Mesenchymal stem cell (in vitro differentiated cells and primary cell): ENCODE measurements around the gene CRISPLD2.
"Not testable (repeated sequence)": the region's sequence is repeated elsewhere in the genome, so short reads cannot be mapped to it uniquely, and the experiment has no call there.

ENCODE experiments used
- DNase-seq: peaks from one replicate; pipeline ENCODE4 v3.0.0-alpha.2; 2013
- H2AFZ ChIP-seq: one replicate; pipeline ENCODE4 v1.6.1; 2013; ENCODE audit warnings: low read depth, mild to moderate bottlenecking, control low read depth, inconsistent platforms, low read length, moderate library complexity
- H2AK5ac ChIP-seq: 2 replicates; pipeline ENCODE4 v1.6.1; 2013; ENCODE audit warnings: low read length, moderate library complexity, mild to moderate bottlenecking, inconsistent platforms; ENCODE audit not compliant: severe bottlenecking
- H2BK120ac ChIP-seq: one replicate; pipeline ENCODE4 v1.6.1; 2013; ENCODE audit warnings: low read depth, mild to moderate bottlenecking, inconsistent platforms, low read length, moderate library complexity
- H2BK12ac ChIP-seq, 2 experiments: one replicate each; pipeline ENCODE4 v1.6.1; 2013; ENCODE audit warnings: inconsistent platforms in 2 of 2, low read length in 2 of 2, mild to moderate bottlenecking in 2 of 2, moderate library complexity in 2 of 2, control low read depth in 1 of 2
- H2BK15ac ChIP-seq: one replicate; pipeline ENCODE4 v1.6.1; 2013; ENCODE audit warnings: mild to moderate bottlenecking, low read depth, inconsistent platforms; ENCODE audit not compliant: poor library complexity, severe bottlenecking
- H2BK5ac ChIP-seq: 2 replicates; pipeline ENCODE4 v1.6.1; 2013; ENCODE audit warnings: low read depth, mild to moderate bottlenecking, low read length, control low read depth, inconsistent platforms; ENCODE audit not compliant: poor library complexity, severe bottlenecking
- H3K14ac ChIP-seq, 2 experiments: one replicate each; pipeline ENCODE4 v1.6.1; 2013; ENCODE audit warnings: inconsistent platforms in 2 of 2, low read length in 2 of 2, control low read depth in 1 of 2, mild to moderate bottlenecking in 1 of 2, moderate library complexity in 1 of 2
- H3K18ac ChIP-seq, 2 experiments: one replicate each; pipeline ENCODE4 v1.6.1; 2013; ENCODE audit warnings: inconsistent platforms in 2 of 2, low read length in 2 of 2, control low read depth in 1 of 2, low read depth in 1 of 2, mild to moderate bottlenecking in 1 of 2
- H3K23ac ChIP-seq, 2 experiments: one replicate each; pipeline ENCODE4 v1.6.1; 2013; ENCODE audit warnings: inconsistent platforms in 2 of 2, low read length in 2 of 2, mild to moderate bottlenecking in 2 of 2, moderate library complexity in 2 of 2, control low read depth in 1 of 2
- H3K27ac ChIP-seq: 2 replicates; pipeline ENCODE4 v1.5.1; 2013; ENCODE audit warnings: mild to moderate bottlenecking, moderate library complexity, low read length, control low read depth, inconsistent platforms; ENCODE audit not compliant: poor library complexity, severe bottlenecking
- H3K27me3 ChIP-seq, 2 experiments: 2 replicates each; pipeline versions ENCODE4 v1.6.1 to v1.7.0; 2013; ENCODE audit warnings: low read length in 2 of 2, mild to moderate bottlenecking in 2 of 2, moderate library complexity in 2 of 2, control low read depth in 1 of 2, inconsistent platforms in 1 of 2; ENCODE audit not compliant: control insufficient read depth in 1 of 2, insufficient read depth in 1 of 2
- H3K36me3 ChIP-seq, 2 experiments: 2 replicates each; pipeline versions ENCODE4 v1.6.1 to v1.7.0; 2013; ENCODE audit warnings: low read length in 2 of 2, control low read depth in 1 of 2, inconsistent platforms in 1 of 2, low read depth in 1 of 2, mild to moderate bottlenecking in 1 of 2; ENCODE audit not compliant: insufficient read depth in 2 of 2, control insufficient read depth in 1 of 2
- H3K4ac ChIP-seq, 2 experiments: one replicate each; pipeline ENCODE4 v1.6.1; 2013; ENCODE audit warnings: inconsistent platforms in 2 of 2, low read length in 2 of 2, mild to moderate bottlenecking in 2 of 2, moderate library complexity in 2 of 2, control low read depth in 1 of 2, low read depth in 1 of 2
- H3K4me1 ChIP-seq: 2 replicates; pipeline ENCODE4 v1.6.1; 2013; ENCODE audit warnings: low read depth, low read length, control low read depth; ENCODE audit not compliant: control insufficient read depth, insufficient read depth
- H3K4me2 ChIP-seq: 2 replicates; pipeline ENCODE4 v1.6.1; 2013; ENCODE audit warnings: low read length, mild to moderate bottlenecking, inconsistent platforms; ENCODE audit not compliant: poor library complexity, severe bottlenecking
- H3K4me3 ChIP-seq, 2 experiments: 2 replicates each; pipeline versions ENCODE4 v1.5.1 to v1.7.0; 2013; ENCODE audit warnings: low read length in 2 of 2, mild to moderate bottlenecking in 2 of 2, control low read depth in 1 of 2, low read depth in 1 of 2; ENCODE audit not compliant: insufficient read depth in 1 of 2
- H3K79me1 ChIP-seq: replicated peaks from 2 replicates; pipeline ENCODE4 v1.6.1; 2013; ENCODE audit warnings: mild to moderate bottlenecking, control low read depth, low read length, inconsistent platforms; ENCODE audit not compliant: poor library complexity, severe bottlenecking
- H3K9ac ChIP-seq: 2 replicates; pipeline ENCODE4 v1.7.0; 2013; ENCODE audit warnings: mild to moderate bottlenecking, low read length, moderate library complexity
- H3K9me3 ChIP-seq: 2 replicates; pipeline ENCODE4 v1.7.0; 2013; ENCODE audit warnings: mild to moderate bottlenecking, low read length; ENCODE audit not compliant: control insufficient read depth
- H4K8ac ChIP-seq: one replicate; pipeline ENCODE4 v1.6.1; 2013; ENCODE audit warnings: inconsistent platforms, mild to moderate bottlenecking, low read length, moderate library complexity
- H4K91ac ChIP-seq: one replicate; pipeline ENCODE4 v1.6.1; 2013; ENCODE audit warnings: mild to moderate bottlenecking, low read length, inconsistent platforms
- WGBS: methylation state at CpG from one replicate; pipeline ENCODE4 v1.1.7; 2013; ENCODE audit warnings: mixed read lengths; 5-methylcytosine and 5-hydroxymethylcytosine counted together

The CRISPLD2 gene

GRCh38 chr16:84872971-84873370, 53.2 kb downstream of the CRISPLD2 start:
- not testable (repeated sequence) for H3K27me3 ChIP-seq, H3K9me3 ChIP-seq, H2BK120ac ChIP-seq, H2AFZ ChIP-seq, H3K9ac ChIP-seq, H3K23ac ChIP-seq, H3K4me1 ChIP-seq, H2AK5ac ChIP-seq, H2BK15ac ChIP-seq, H3K18ac ChIP-seq, DNase-seq, H3K4me3 ChIP-seq, H3K36me3 ChIP-seq, H3K4ac ChIP-seq, H3K14ac ChIP-seq, H2BK5ac ChIP-seq, H3K79me1 ChIP-seq, H3K4me2 ChIP-seq, H4K8ac ChIP-seq, H3K27ac ChIP-seq, H2BK12ac ChIP-seq, H4K91ac ChIP-seq
- 97% methylated on average over 17 of the region's 17 CpGs for WGBS

DNA sequence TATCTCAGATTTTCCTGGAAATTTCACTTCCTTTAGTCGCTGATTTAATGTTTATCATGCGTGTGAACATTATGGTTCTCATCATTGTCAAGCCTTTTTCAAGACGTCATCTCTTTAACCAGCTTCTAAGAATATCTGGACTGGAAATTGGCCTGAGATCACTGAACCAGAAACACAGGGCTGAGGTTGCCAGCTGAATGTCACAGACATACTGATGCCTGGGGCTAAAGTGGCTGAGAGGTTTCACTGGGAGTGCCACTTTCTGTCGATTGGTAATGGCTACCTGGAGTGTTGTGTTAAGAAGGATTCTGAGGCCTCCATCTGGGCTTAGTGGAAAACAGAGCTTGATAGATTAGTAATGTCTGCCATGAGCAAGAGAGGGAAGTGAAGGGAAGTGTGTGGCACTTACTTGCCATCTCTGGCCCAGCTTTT, 54.2 kb downstream of the CRISPLD2 start:
- no peak overlapping the region for H3K4me2 ChIP-seq
- DNase-seq, result no peak
- no peak overlapping the region for H2AK5ac ChIP-seq
- H3K4me3 ChIP-seq, result no peak overlapping the region
- H3K27ac ChIP-seq, result no peak overlapping the region
- H2BK15ac ChIP-seq, result no peak overlapping the region
- H2AFZ ChIP-seq, result no peak overlapping the region
- no peak overlapping the region for H3K18ac ChIP-seq
- H3K79me1 ChIP-seq, result no peaks in the 10 kb centered on the region
- H3K9me3 ChIP-seq, result no peaks in the 10 kb centered on the region
- no peak overlapping the region for H2BK12ac ChIP-seq
- H2BK120ac ChIP-seq, result no peak overlapping the region
- no peak overlapping the region for H4K91ac ChIP-seq
- H3K36me3 ChIP-seq, result no peaks in the 10 kb centered on the region
- H3K9ac ChIP-seq, result no peak overlapping the region
- WGBS, result 97% methylated on average over 4 of the region's 4 CpGs
- no peak overlapping the region for H3K14ac ChIP-seq
- no peak overlapping the region for H3K23ac ChIP-seq
- no peak overlapping the region for H4K8ac ChIP-seq
- no peak overlapping the region for H2BK5ac ChIP-seq
- no peak overlapping the region for H3K4ac ChIP-seq
- H3K4me1 ChIP-seq, result no peaks in the 10 kb centered on the region
- no peaks in the 10 kb centered on the region for H3K27me3 ChIP-seq

DNA sequence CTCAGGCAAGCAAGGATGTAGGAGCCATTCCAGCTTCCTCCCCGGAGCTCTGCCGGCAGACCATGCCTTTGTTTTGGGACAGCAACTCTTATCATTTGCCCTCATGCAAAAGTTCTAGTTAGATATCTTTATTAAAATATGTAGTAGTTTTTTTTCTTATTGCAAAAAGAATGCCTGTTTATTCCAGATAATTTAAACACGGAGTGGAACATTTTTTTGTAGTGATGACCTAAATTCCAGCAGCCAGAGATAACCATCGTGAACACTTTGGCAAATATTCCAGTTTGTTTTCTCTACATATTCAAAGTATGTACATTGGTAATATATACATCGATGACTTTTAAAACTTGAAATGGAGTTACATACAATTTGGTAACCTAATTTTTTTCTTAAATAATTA, 54.8 kb downstream of the CRISPLD2 start:
- Histone ChIP-seq H2BK15ac (no peak overlapping the region), H3K27ac (no peak overlapping the region), H3K9me3 (no peaks in the 10 kb centered on the region), H3K14ac (no peak overlapping the region), H3K27me3 (no peaks in the 10 kb centered on the region), H2AFZ (no peak overlapping the region), H3K18ac (no peak overlapping the region), H4K91ac (no peak overlapping the region), H3K4me1 (no peaks in the 10 kb centered on the region), H2AK5ac (no peak overlapping the region), H4K8ac (no peak overlapping the region), H2BK5ac (no peak overlapping the region), H3K4ac (no peak overlapping the region), H3K23ac (no peak overlapping the region), H3K36me3 (no peaks in the 10 kb centered on the region), H3K79me1 (no peaks in the 10 kb centered on the region), H2BK120ac (no peak overlapping the region), H3K4me2 (no peak overlapping the region), H3K9ac (no peak overlapping the region), H2BK12ac (no peak overlapping the region), H3K4me3 (no peak overlapping the region)
- no peak for DNase-seq
- 68% methylated on average over 4 of the region's 5 CpGs for WGBS

- no peaks in the 10 kb centered on the region for H3K36me3 ChIP-seq
- no peak overlapping the region for H3K4ac ChIP-seq
- no peaks in the 10 kb centered on the region for H3K27me3 ChIP-seq
- no peak overlapping the region for H4K8ac ChIP-seq
- H3K14ac ChIP-seq, result no peak overlapping the region
- H3K4me1 ChIP-seq, result no peaks in the 10 kb centered on the region
- no peak overlapping the region for H2BK15ac ChIP-seq
- DNase-seq, result peak; percentile 41
- no peak overlapping the region for H3K4me2 ChIP-seq
- H2BK5ac ChIP-seq, result no peak overlapping the region
- H3K18ac ChIP-seq, result no peak overlapping the region
- no peaks in the 10 kb centered on the region for H3K9me3 ChIP-seq
- H3K4me3 ChIP-seq, result no peak overlapping the region
- no peak overlapping the region for H3K27ac ChIP-seq
- H2AK5ac ChIP-seq, result no peak overlapping the region
- H2BK12ac ChIP-seq, result no peak overlapping the region
- no peak overlapping the region for H4K91ac ChIP-seq
- no peaks in the 10 kb centered on the region for H3K79me1 ChIP-seq
- H3K23ac ChIP-seq, result no peak overlapping the region
- H2AFZ ChIP-seq, result no peak overlapping the region
- no peak overlapping the region for H2BK120ac ChIP-seq
- no peak overlapping the region for H3K9ac ChIP-seq
- WGBS, result 89% methylated on average over 2 of the region's 3 CpGs
Measured at GRCh38 chr16:84874983-84875382, 55.2 kb downstream of the CRISPLD2 start.
